HEK293 (cell line): ENCODE results near the gene FAM174B.

ENCODE experiments used
- TF ChIP-seq, protein P1 (sequence below): fragments of 450-650 bp; formaldehyde crosslinking; IDR thresholded peaks from 2 replicates; pipeline ENCODE4 v1.5.1; 2016; ENCODE audit warnings: missing biosample characterization, missing genetic modification characterization
- TF ChIP-seq, protein P2 (sequence below): fragments of 450-650 bp; formaldehyde crosslinking; IDR thresholded peaks from 2 replicates; pipeline ENCODE4 v1.5.1; 2016; ENCODE audit warnings: missing biosample characterization, missing genetic modification characterization

GRCh38 chr15:92597548-92597947 is 58.0 kb downstream of the FAM174B start:
- TF ChIP-seq, protein P1, sequence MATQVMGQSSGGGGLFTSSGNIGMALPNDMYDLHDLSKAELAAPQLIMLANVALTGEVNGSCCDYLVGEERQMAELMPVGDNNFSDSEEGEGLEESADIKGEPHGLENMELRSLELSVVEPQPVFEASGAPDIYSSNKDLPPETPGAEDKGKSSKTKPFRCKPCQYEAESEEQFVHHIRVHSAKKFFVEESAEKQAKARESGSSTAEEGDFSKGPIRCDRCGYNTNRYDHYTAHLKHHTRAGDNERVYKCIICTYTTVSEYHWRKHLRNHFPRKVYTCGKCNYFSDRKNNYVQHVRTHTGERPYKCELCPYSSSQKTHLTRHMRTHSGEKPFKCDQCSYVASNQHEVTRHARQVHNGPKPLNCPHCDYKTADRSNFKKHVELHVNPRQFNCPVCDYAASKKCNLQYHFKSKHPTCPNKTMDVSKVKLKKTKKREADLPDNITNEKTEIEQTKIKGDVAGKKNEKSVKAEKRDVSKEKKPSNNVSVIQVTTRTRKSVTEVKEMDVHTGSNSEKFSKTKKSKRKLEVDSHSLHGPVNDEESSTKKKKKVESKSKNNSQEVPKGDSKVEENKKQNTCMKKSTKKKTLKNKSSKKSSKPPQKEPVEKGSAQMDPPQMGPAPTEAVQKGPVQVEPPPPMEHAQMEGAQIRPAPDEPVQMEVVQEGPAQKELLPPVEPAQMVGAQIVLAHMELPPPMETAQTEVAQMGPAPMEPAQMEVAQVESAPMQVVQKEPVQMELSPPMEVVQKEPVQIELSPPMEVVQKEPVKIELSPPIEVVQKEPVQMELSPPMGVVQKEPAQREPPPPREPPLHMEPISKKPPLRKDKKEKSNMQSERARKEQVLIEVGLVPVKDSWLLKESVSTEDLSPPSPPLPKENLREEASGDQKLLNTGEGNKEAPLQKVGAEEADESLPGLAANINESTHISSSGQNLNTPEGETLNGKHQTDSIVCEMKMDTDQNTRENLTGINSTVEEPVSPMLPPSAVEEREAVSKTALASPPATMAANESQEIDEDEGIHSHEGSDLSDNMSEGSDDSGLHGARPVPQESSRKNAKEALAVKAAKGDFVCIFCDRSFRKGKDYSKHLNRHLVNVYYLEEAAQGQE (tag by site-specific recombination) = no peak
- TF ChIP-seq, protein P2, sequence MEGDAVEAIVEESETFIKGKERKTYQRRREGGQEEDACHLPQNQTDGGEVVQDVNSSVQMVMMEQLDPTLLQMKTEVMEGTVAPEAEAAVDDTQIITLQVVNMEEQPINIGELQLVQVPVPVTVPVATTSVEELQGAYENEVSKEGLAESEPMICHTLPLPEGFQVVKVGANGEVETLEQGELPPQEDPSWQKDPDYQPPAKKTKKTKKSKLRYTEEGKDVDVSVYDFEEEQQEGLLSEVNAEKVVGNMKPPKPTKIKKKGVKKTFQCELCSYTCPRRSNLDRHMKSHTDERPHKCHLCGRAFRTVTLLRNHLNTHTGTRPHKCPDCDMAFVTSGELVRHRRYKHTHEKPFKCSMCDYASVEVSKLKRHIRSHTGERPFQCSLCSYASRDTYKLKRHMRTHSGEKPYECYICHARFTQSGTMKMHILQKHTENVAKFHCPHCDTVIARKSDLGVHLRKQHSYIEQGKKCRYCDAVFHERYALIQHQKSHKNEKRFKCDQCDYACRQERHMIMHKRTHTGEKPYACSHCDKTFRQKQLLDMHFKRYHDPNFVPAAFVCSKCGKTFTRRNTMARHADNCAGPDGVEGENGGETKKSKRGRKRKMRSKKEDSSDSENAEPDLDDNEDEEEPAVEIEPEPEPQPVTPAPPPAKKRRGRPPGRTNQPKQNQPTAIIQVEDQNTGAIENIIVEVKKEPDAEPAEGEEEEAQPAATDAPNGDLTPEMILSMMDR (tag by site-specific recombination) = no peak
